Thymus (tissue), 11 donors: ENCODE measurements around the gene NT5DC4. TPM values are rescaled to one million over a fixed set of nuclear protein-coding genes. Genes with fewer than 3 reads are reported as not detected.

ENCODE experiments used
- DNase-seq, 9 donors: peaks; one replicate each; pipeline ENCODE4 v3.0.0-alpha.2; 2013; ENCODE audit warnings: low spot score in 9 of 9, low read depth in 6 of 9, missing footprints in 1 of 9
- H3K27ac ChIP-seq, 2 donors: one replicate each; pipeline ENCODE4 v1.5.1; 2013; ENCODE audit warnings: control low read depth in 1 of 2, low read depth in 1 of 2, low read length in 1 of 2, mild to moderate bottlenecking in 1 of 2, moderate library complexity in 1 of 2
- H3K27me3 ChIP-seq, 2 donors: one replicate each; pipeline ENCODE4 v1.5.1; 2013; ENCODE audit warnings: low read length in 1 of 2; ENCODE audit not compliant: control insufficient read depth in 2 of 2, insufficient read depth in 1 of 2
- H3K36me3 ChIP-seq, 2 donors: one replicate each; pipeline ENCODE4 v1.5.1; 2013; ENCODE audit warnings: low read length in 1 of 2, mild to moderate bottlenecking in 1 of 2, moderate library complexity in 1 of 2; ENCODE audit not compliant: control insufficient read depth in 2 of 2, insufficient read depth in 2 of 2
- H3K4me1 ChIP-seq, 2 donors: one replicate each; pipeline ENCODE4 v1.5.1; 2013; ENCODE audit warnings: low read length in 2 of 2; ENCODE audit not compliant: control insufficient read depth in 2 of 2, insufficient read depth in 2 of 2
- H3K4me3 ChIP-seq, 2 donors: one replicate each; pipeline ENCODE4 v1.5.1; 2013; ENCODE audit warnings: low read length in 2 of 2, control low read depth in 1 of 2, mild to moderate bottlenecking in 1 of 2
- H3K9me3 ChIP-seq, 2 donors: one replicate each; pipeline ENCODE4 v1.5.1; 2013; ENCODE audit warnings: low read length in 1 of 2, mild to moderate bottlenecking in 1 of 2; ENCODE audit not compliant: control insufficient read depth in 2 of 2, insufficient read depth in 1 of 2
- WGBS: extraction: QIAGEN DNeasy Blood & Tissue Kit; methylation state at CpG from one replicate; pipeline ENCODE4 v1.1.7; 2013; 5-methylcytosine and 5-hydroxymethylcytosine counted together
- polyA plus RNA-seq: library from polyadenylated mRNA; stranded (reverse); fragments of 200-250 nt; gene quantifications from one replicate; pipeline ENCODE4 v1.2.3, GENCODE V29; 2013
- total RNA-seq: library from RNA; stranded (reverse); fragments of 120-200 nt; gene quantifications from one replicate; pipeline ENCODE4 v1.2.4, GENCODE V29; 2013
- donor health status: healthy.

NT5DC4 gene
- total and polyA plus RNA-seq, 2 donors, result 0.25 to 0.85 TPM

DNA sequence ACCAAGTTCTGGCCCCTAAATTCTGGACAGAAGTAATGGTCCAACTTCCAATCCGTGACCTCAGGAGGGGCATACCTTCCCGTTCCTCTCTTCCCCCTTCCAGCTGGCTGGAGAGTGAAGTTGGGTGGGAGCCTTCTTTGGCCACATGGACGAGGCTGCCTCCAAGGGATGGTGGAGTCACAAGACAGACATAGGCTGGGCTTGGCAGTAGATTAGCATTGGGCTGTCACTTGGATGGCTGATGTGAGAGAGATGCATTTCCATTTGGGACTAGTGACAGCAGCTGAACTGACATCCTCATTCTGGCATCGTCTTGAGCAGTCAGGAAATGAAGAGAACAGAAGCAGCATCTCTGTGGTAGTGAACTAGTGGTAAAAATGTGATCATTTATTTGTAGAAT is 12.6 kb downstream of the NT5DC4 start:
- Histone ChIP-seq H3K27ac (no peak overlapping the region), H3K4me3 (no peak overlapping the region), H3K27me3 (no peaks in the 10 kb centered on the region), H3K9me3 (no peaks in the 10 kb centered on the region), H3K4me1 (no peaks in the 10 kb centered on the region), H3K36me3 (peaks cover 12 to 17% of the 10 kb centered on the region in 2 donors)
- WGBS, result 68% methylated on average over 4 of the region's 4 CpGs
- no peak for DNase-seq

- WGBS, result 96% methylated on average over 1 of the region's 1 CpG
- DNase-seq, result no peak
These were observed 13.1 kb downstream of the NT5DC4 start for GRCh38 chr2:112733871-112734270.

DNA sequence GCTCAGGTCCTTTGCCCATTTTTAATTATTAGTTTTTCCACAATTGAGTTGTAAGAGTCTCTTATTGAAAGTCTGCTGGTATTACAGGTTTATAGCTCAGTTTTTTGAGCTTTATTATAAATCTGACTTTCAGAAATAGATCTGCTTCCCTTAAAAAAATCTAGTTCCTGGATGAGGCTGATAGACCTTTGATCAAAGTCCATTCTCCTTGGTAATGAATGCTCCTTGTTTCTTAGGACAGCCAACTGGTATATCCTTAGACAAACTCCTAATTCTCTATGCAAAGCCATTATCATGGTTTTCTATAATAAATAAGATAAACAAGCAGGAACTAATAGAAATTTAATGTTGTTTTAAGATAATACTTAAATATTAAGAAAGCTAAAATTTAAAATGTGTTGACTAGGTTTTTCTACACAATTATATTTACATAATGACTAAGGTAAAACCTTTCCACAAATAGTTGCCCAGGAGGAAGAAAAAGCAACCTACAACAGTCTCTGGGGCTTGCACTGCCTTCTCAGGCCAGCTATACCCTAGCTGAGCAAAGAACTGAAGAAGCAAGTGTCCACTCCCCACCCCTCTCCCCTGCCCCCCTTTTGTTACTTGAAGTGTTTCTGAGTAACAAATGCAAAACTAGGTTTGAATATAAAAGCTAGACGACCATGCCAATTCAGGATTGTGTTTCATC is 16.9 kb downstream of the NT5DC4 start:
- Histone ChIP-seq H3K36me3 (peaks cover 44 to 59% of the 10 kb centered on the region in 2 donors), H3K27ac (no peak overlapping the region), H3K4me3 (no peak overlapping the region), H3K4me1 (no peaks in the 10 kb centered on the region), H3K27me3 (no peaks in the 10 kb centered on the region), H3K9me3 (no peaks in the 10 kb centered on the region)
- DNase-seq, result no peak
- 95% methylated on average over 1 of the region's 1 CpG for WGBS

More at GRCh38 chr2:112733871-112734270, 13.1 kb downstream of the NT5DC4 start:
- Histone ChIP-seq H3K4me1 (no peaks in the 10 kb centered on the region), H3K36me3 (peaks cover 15 to 22% of the 10 kb centered on the region in 2 donors), H3K27me3 (no peaks in the 10 kb centered on the region), H3K4me3 (no peak overlapping the region), H3K27ac (no peak overlapping the region), H3K9me3 (no peaks in the 10 kb centered on the region)

- H3K27ac ChIP-seq, result no peak overlapping the region
- H3K4me1 ChIP-seq, result no peaks in the 10 kb centered on the region
- H3K27me3 ChIP-seq, result no peaks in the 10 kb centered on the region
- peaks cover 47 to 77% of the 10 kb centered on the region in 2 donors for H3K36me3 ChIP-seq
- no peak for DNase-seq
- 97% methylated on average over 7 of the region's 7 CpGs for WGBS
- H3K9me3 ChIP-seq, result no peaks in the 10 kb centered on the region
- H3K4me3 ChIP-seq, result no peak overlapping the region
These were observed 19.7 kb downstream of the NT5DC4 start for GRCh38 chr2:112740527-112740926.

DNA sequence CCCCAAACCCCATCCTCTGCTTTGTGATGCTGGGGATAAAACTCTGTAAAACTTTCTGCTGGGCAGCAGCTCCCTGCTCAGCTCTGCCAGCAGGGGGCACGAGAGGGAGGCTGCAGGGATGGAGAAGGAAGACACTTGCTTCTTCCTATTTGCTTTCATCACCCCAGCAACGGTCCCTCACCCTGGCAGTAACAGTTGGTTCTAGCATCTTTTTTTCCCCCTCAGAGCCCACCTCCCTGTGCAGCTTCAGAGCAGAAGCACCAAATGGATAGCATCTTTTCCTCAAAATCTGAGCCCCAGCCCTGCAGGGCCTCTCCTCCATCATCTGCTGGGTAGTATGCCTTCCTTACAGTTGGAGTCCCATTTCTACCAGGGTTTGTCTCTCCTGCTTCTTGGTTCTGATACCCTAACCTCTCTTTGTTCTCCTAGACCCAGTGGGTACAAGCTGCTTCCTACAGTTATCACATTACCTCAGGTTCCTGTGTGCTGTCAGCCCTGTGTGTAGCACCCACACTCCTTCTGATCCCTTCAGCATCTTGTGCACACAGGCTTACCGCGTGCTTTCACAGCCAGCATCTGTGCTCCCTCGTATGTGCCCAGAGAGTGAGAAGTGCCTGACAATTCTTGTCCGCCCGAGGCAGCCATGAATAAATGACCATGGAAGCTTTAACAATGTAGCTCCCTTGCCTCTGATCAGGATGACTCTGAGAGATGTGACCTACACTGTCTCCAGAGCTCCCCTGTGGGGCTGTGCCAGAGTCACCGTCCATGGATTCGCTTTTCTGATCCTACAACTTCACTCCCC is 29.1 kb downstream of the NT5DC4 start:
- WGBS, result 70% methylated on average over 9 of the region's 9 CpGs
- Histone ChIP-seq H3K27ac (peak overlapping the region; percentile 20 to 25), H3K9me3 (peaks cover 0 to 3% of the 10 kb centered on the region in 2 donors), H3K4me3 (no peak overlapping the region), H3K36me3 (peaks cover 27 to 62% of the 10 kb centered on the region in 2 donors), H3K27me3 (no peaks in the 10 kb centered on the region), H3K4me1 (peaks cover 4 to 8% of the 10 kb centered on the region in 2 donors)
- DNase-seq, result peak; percentile 41 to 83 (median 67)

GRCh38 chr2:112750560-112750843 is 29.7 kb downstream of the NT5DC4 start:
- H3K4me1 ChIP-seq, result peaks cover 4 to 8% of the 10 kb centered on the region in 2 donors
- no peaks in the 10 kb centered on the region for H3K27me3 ChIP-seq
- peak overlapping the region in 1 of 2 donors; percentile 20 for H3K27ac ChIP-seq
- peaks cover 31 to 67% of the 10 kb centered on the region in 2 donors for H3K36me3 ChIP-seq
- no peak for DNase-seq
- peaks cover 0 to 3% of the 10 kb centered on the region in 2 donors for H3K9me3 ChIP-seq
- H3K4me3 ChIP-seq, result no peak overlapping the region

GRCh38 chr2:112751451-112752197 is 30.8 kb downstream of the NT5DC4 start:
- Histone ChIP-seq H3K36me3 (peaks cover 36 to 71% of the 10 kb centered on the region in 2 donors), H3K27ac (no peak overlapping the region), H3K4me3 (no peak overlapping the region), H3K4me1 (peaks cover 4 to 8% of the 10 kb centered on the region in 2 donors), H3K9me3 (peaks cover 0 to 3% of the 10 kb centered on the region in 2 donors), H3K27me3 (no peaks in the 10 kb centered on the region)
- no peak for DNase-seq

GRCh38 chr2:112752667-112753066 is 31.8 kb downstream of the NT5DC4 start:
- Histone ChIP-seq H3K27me3 (no peaks in the 10 kb centered on the region), H3K9me3 (peaks cover 0 to 3% of the 10 kb centered on the region in 2 donors), H3K4me1 (peaks cover 4 to 8% of the 10 kb centered on the region in 2 donors), H3K36me3 (peaks cover 43 to 72% of the 10 kb centered on the region in 2 donors), H3K27ac (peak overlapping the region in 1 of 2 donors; percentile 65), H3K4me3 (no peak overlapping the region)
- WGBS, result 94% methylated on average over 4 of the region's 4 CpGs
- no peak for DNase-seq

DNA sequence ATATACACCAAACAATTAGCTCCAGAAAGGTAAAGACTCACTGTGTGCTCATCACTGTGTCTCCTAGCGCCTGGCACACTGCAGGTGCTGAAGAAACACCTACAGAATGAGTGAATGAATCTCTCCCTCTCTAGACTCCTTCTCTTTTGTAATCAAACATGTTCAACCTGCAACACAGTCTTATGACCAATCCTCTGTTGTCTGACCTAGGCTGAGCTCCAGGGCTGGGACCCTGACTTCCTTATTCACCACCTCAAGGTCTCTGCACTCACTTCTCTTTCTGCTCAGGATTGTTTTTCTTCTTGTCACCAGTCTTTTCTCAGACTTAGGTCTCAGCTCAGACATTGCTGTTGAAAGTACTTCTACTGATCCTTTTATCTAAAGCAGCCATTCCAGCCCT is 33.7 kb downstream of the NT5DC4 start:
- no peaks in the 10 kb centered on the region for H3K27me3 ChIP-seq
- H3K4me3 ChIP-seq, result no peak overlapping the region
- H3K36me3 ChIP-seq, result peaks cover 43 to 86% of the 10 kb centered on the region in 2 donors
- peaks cover 4 to 8% of the 10 kb centered on the region in 2 donors for H3K4me1 ChIP-seq
- peaks cover 0 to 3% of the 10 kb centered on the region in 2 donors for H3K9me3 ChIP-seq
- 100% methylated on average over 1 of the region's 1 CpG for WGBS
- no peak overlapping the region for H3K27ac ChIP-seq
- no peak for DNase-seq
